Panc1 (cell line): ENCODE results near the gene CDYL. TPM values are rescaled to one million over a fixed set of nuclear protein-coding genes. Genes with fewer than 3 reads are reported as not detected.

ENCODE experiments used
- ATAC-seq: fragments of 200-7000 bp; cut with Tn5 transposase; 2 replicates; pipeline ENCODE4 v1.9.1; 2020; ENCODE audit warnings: mild to moderate bottlenecking, moderate library complexity
- BruUV-seq: library from RNA; stranded (reverse); fragments of 400-500 nt; replicated peaks from 2 replicates; lab custom pipeline; 2021; lab: Mats Ljungman, UMichigan
- CTCF ChIA-PET: fragments of 300-600 bp; sonication (Branson Sonifier 250); formaldehyde crosslinking; loops from one replicate; lab custom pipeline; 2022; ENCODE audit warnings: antibody characterized with exemption; lab: Charles Lee
- POLR2A ChIA-PET: fragments of 300-600 bp; sonication (Branson Sonifier 250); formaldehyde crosslinking; loops from one replicate; lab custom pipeline; 2022; ENCODE audit warnings: antibody characterized with exemption; lab: Charles Lee
- DNase-seq: peaks from one replicate; pipeline ENCODE4 v3.0.0-alpha.2; 2010; ENCODE audit warnings: low read depth, low spot score
- H3K27ac ChIP-seq: 2 replicates; pipeline ENCODE4 v1.5.1; 2011; ENCODE audit warnings: mild to moderate bottlenecking, low read length, inconsistent platforms
- H3K27me3 ChIP-seq: fragments of 200-500 bp; sonication (Bioruptor generic); 2 replicates; pipeline ENCODE4 v1.6.0; 2014; ENCODE audit warnings: low read length, inconsistent platforms; ENCODE audit not compliant: control insufficient read depth, insufficient read depth
- H3K36me3 ChIP-seq: fragments of 200-500 bp; sonication (Bioruptor generic); 2 replicates; pipeline ENCODE4 v1.5.1; 2014; ENCODE audit warnings: inconsistent platforms, mild to moderate bottlenecking, low read length, moderate library complexity; ENCODE audit not compliant: control insufficient read depth, insufficient read depth
- H3K4me1 ChIP-seq: 2 replicates; pipeline ENCODE4 v1.5.1; 2011; ENCODE audit warnings: inconsistent platforms, mild to moderate bottlenecking, low read length, moderate library complexity; ENCODE audit not compliant: control insufficient read depth, insufficient read depth
- H3K4me3 ChIP-seq, 2 experiments: 2 replicates each; pipeline ENCODE4 v1.5.1; 2011 to 2012; ENCODE audit warnings: low read depth in 2 of 2, low read length in 2 of 2, mild to moderate bottlenecking in 2 of 2, inconsistent platforms in 1 of 2, moderate library complexity in 1 of 2
- H3K9me3 ChIP-seq: fragments of 200-500 bp; sonication (Bioruptor generic); 2 replicates; pipeline ENCODE4 v1.5.1; 2014; ENCODE audit warnings: low read depth, mild to moderate bottlenecking, inconsistent platforms, low read length, moderate library complexity; ENCODE audit not compliant: control insufficient read depth, insufficient read depth
- POLR2AphosphoS5 ChIP-seq: IDR thresholded peaks from 2 replicates; pipeline ENCODE4 v1.6.1; 2012; ENCODE audit warnings: mild to moderate bottlenecking, low read depth, low read length, moderate library complexity
- SIN3A ChIP-seq: IDR thresholded peaks from 2 replicates; pipeline ENCODE4 v1.6.1; 2012; ENCODE audit warnings: low read depth, mild to moderate bottlenecking, low read length, moderate library complexity, borderline replicate concordance; ENCODE audit not compliant: insufficient read depth
- TCF7L2 ChIP-seq: IDR thresholded peaks from 2 replicates; pipeline ENCODE4 v1.6.1; 2011; ENCODE audit warnings: mild to moderate bottlenecking, low read depth, low read length, inconsistent platforms
- in situ Hi-C: cut with HindIII; loops from 2 replicates; pipeline ENCODE4 v1.10.0; 2016; ENCODE audit warnings: low sequenced_read_pairs, low pct_unique_long_range_greater_than_20kb
- intact Hi-C: fragments of 100-400 bp; cut with micrococcal nuclease; formaldehyde crosslinking; loops from one replicate; pipeline ENCODE4 v1.10.0; 2022; ENCODE audit not compliant: unreplicated experiment
- total RNA-seq: library from RNA; stranded (reverse); gene quantifications from one replicate; pipeline ENCODE4 v1.2.1, GENCODE V29; 2021; ENCODE audit not compliant: unreplicated experiment
- TF ChIP-seq, protein P1 (sequence below): fragments of 450-650 bp; IDR thresholded peaks from 2 replicates; pipeline ENCODE4 v1.5.1; 2017; ENCODE audit warnings: mild to moderate bottlenecking
- TF ChIP-seq, protein P2 (sequence below), 2 experiments: IDR thresholded peaks; 2 replicates each; pipeline ENCODE4 v1.6.1; 2011 to 2012; ENCODE audit warnings: low read depth in 2 of 2, control low read depth in 1 of 2, low read length in 1 of 2, mild to moderate bottlenecking in 1 of 2, moderate library complexity in 1 of 2; ENCODE audit not compliant: insufficient read depth in 1 of 2

The CDYL gene
- total RNA-seq, 1 experiment from 2014 or later: 61.4 TPM

DNA sequence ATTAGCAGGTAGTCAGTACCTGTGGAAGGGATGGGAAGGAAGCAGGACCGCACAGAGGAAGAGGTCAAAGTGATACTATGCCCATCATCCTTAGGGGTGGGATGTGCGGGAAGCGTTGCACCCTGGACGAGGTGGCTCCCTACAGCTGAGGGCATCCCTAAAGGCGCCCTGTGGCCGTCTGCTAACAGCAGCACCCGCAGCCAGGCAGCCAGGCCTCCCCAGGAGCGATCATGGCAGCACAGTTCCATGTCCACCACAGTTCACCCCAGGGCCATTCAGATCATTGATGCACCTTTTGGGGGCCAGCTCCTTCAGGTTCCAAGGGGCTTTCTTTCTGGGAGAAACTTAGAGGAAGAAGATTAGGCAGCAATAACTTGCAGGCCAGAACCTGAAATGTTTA lies 168.1 kb downstream of the CDYL start:
- peaks cover 12% of the 10 kb centered on the region for H3K4me1 ChIP-seq
- in situ Hi-C loops: no loop called here
- H3K27me3 ChIP-seq: no peaks in the 10 kb centered on the region
- intact Hi-C loops: no loop called here
- TF ChIP-seq, protein P1, sequence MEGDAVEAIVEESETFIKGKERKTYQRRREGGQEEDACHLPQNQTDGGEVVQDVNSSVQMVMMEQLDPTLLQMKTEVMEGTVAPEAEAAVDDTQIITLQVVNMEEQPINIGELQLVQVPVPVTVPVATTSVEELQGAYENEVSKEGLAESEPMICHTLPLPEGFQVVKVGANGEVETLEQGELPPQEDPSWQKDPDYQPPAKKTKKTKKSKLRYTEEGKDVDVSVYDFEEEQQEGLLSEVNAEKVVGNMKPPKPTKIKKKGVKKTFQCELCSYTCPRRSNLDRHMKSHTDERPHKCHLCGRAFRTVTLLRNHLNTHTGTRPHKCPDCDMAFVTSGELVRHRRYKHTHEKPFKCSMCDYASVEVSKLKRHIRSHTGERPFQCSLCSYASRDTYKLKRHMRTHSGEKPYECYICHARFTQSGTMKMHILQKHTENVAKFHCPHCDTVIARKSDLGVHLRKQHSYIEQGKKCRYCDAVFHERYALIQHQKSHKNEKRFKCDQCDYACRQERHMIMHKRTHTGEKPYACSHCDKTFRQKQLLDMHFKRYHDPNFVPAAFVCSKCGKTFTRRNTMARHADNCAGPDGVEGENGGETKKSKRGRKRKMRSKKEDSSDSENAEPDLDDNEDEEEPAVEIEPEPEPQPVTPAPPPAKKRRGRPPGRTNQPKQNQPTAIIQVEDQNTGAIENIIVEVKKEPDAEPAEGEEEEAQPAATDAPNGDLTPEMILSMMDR: no peak
- TF ChIP-seq POLR2AphosphoS5 (no peak), TCF7L2 (no peak), SIN3A (no peak)
- TF ChIP-seq, protein P2, sequence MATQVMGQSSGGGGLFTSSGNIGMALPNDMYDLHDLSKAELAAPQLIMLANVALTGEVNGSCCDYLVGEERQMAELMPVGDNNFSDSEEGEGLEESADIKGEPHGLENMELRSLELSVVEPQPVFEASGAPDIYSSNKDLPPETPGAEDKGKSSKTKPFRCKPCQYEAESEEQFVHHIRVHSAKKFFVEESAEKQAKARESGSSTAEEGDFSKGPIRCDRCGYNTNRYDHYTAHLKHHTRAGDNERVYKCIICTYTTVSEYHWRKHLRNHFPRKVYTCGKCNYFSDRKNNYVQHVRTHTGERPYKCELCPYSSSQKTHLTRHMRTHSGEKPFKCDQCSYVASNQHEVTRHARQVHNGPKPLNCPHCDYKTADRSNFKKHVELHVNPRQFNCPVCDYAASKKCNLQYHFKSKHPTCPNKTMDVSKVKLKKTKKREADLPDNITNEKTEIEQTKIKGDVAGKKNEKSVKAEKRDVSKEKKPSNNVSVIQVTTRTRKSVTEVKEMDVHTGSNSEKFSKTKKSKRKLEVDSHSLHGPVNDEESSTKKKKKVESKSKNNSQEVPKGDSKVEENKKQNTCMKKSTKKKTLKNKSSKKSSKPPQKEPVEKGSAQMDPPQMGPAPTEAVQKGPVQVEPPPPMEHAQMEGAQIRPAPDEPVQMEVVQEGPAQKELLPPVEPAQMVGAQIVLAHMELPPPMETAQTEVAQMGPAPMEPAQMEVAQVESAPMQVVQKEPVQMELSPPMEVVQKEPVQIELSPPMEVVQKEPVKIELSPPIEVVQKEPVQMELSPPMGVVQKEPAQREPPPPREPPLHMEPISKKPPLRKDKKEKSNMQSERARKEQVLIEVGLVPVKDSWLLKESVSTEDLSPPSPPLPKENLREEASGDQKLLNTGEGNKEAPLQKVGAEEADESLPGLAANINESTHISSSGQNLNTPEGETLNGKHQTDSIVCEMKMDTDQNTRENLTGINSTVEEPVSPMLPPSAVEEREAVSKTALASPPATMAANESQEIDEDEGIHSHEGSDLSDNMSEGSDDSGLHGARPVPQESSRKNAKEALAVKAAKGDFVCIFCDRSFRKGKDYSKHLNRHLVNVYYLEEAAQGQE (IDR thresholded peaks at IDR 0.05; ENCODE audit: insufficient read depth in 1 of 2, low read depth in 2 of 2, low read length in 1 of 2): no peak
- ATAC-seq (no peak), DNase-seq (no peak)
- CTCF ChIA-PET: no interaction called here
- POLR2A ChIA-PET: no interaction called here
- no peak overlapping the region for H3K27ac ChIP-seq
- H3K4me3 ChIP-seq: no peak overlapping the region
- no TSS peak for BruUV-seq
- no peaks in the 10 kb centered on the region for H3K9me3 ChIP-seq
- H3K36me3 ChIP-seq: peaks cover 4% of the 10 kb centered on the region; the same call in 1 of the 2 replicates

DNA sequence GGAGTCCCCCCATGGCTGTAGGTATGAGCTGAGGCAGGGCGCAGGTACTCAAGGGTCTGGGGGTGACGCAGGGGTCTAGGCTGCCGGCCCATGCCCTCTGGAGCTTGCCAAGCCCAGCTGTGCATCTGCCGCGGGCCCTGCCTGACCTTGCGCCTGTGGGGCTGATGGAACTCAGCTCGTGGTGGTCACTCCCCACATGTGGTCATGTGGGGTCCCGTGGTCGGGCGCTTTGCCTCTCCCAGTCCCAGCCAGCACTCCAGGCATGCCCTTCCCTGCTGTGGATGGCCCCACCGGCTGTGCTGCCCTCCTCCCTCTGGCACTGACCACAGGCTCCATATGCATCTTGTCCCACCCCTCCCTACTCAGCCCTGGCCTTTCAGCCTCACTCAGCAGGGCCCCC lies 170.3 kb downstream of the CDYL start:
- TF ChIP-seq, protein P2 (IDR thresholded peaks at IDR 0.05; ENCODE audit: insufficient read depth in 1 of 2, low read depth in 2 of 2, low read length in 1 of 2): no peak
- TF ChIP-seq SIN3A: no peak
- TF ChIP-seq, protein P1: no peak
- no peak for TF ChIP-seq TCF7L2
- TF ChIP-seq POLR2AphosphoS5: no peak
- H3K9me3 ChIP-seq: no peaks in the 10 kb centered on the region
- peaks cover 12% of the 10 kb centered on the region for H3K4me1 ChIP-seq
- DNase-seq: no peak
- intact Hi-C loops: no loop called here
- H3K36me3 ChIP-seq: peaks cover 4% of the 10 kb centered on the region; the same call in 1 of the 2 replicates
- ChIA-PET POLR2A (no interaction called here), CTCF (no interaction called here)
- no peak overlapping the region for H3K4me3 ChIP-seq
- in situ Hi-C loops: no loop called here
- no peaks in the 10 kb centered on the region for H3K27me3 ChIP-seq
- no peak for ATAC-seq
- no peak overlapping the region for H3K27ac ChIP-seq
- BruUV-seq: no TSS peak
